Activated gamma-delta T cell (primary cell): Measurements from ENCODE around the gene RARB.

Experiments used
- DNase-seq: peaks from one replicate; lab custom pipeline; 2025; lab: John Stamatoyannopoulos, UW

RARB gene

GRCh38 chr3:25421747-25422146 lies 6.3 kb upstream of the RARB start:
- DNase-seq: no peak

- no peak for DNase-seq
These were observed 4.1 kb upstream of the RARB start for GRCh38 chr3:25423780-25424588.

- no peak for DNase-seq
These were observed 3.4 kb upstream of the RARB start for GRCh38 chr3:25424614-25425013.

GRCh38 chr3:25426408-25426807 lies 1.7 kb upstream of the RARB start:
- DNase-seq: no peak

GRCh38 chr3:25427155-25427554 lies 908 bp upstream of the RARB start:
- no peak for DNase-seq

- DNase-seq: no peak
These were observed 511 bp upstream of the RARB start for GRCh38 chr3:25427563-25427941.

- DNase-seq: no peak
These were observed 799 bp downstream of the RARB start for GRCh38 chr3:25428789-25429335.

- DNase-seq: no peak
These were observed 1.6 kb downstream of the RARB start for GRCh38 chr3:25429361-25430286.

- no peak for DNase-seq
These were observed 2.3 kb downstream of the RARB start for GRCh38 chr3:25430287-25430934.

GRCh38 chr3:25430935-25431770 lies 3.1 kb downstream of the RARB start:
- DNase-seq: no peak

GRCh38 chr3:25432176-25432720 lies 4.2 kb downstream of the RARB start:
- DNase-seq: no peak

- no peak for DNase-seq
These were observed 5.0 kb downstream of the RARB start for GRCh38 chr3:25433106-25433505.

GRCh38 chr3:25433868-25434267 lies 5.8 kb downstream of the RARB start:
- DNase-seq: no peak

- no peak for DNase-seq
These were observed 9.9 kb downstream of the RARB start for GRCh38 chr3:25437953-25438352.

- DNase-seq: no peak
These were observed 10.9 kb downstream of the RARB start for GRCh38 chr3:25438791-25439555.

- no peak for DNase-seq
These were observed 13.3 kb downstream of the RARB start for GRCh38 chr3:25441234-25441856.

- DNase-seq: no peak
These were observed 14.4 kb downstream of the RARB start for GRCh38 chr3:25442486-25442885.

GRCh38 chr3:25444273-25444672 lies 16.2 kb downstream of the RARB start:
- no peak for DNase-seq

- DNase-seq: no peak
These were observed 17.7 kb downstream of the RARB start for GRCh38 chr3:25445731-25446130.

- DNase-seq: no peak
These were observed 19.2 kb downstream of the RARB start for GRCh38 chr3:25447285-25447684.
